CD4-positive, alpha-beta T cell treated with Interleukin-17A for 4 hours (primary cell): ENCODE measurements around the gene LTF.

Source experiments
- DNase-seq: peaks from one replicate; pipeline ENCODE4 v3.0.0-alpha.2; 2020; ENCODE audit warnings: mixed read lengths

LTF gene

GRCh38 chr3:46490338-46491084, 25.8 kb upstream of the LTF start:
- DNase-seq: no peak

GRCh38 chr3:46489875-46490274, 25.2 kb upstream of the LTF start:
- DNase-seq: peak; percentile 34

DNA sequence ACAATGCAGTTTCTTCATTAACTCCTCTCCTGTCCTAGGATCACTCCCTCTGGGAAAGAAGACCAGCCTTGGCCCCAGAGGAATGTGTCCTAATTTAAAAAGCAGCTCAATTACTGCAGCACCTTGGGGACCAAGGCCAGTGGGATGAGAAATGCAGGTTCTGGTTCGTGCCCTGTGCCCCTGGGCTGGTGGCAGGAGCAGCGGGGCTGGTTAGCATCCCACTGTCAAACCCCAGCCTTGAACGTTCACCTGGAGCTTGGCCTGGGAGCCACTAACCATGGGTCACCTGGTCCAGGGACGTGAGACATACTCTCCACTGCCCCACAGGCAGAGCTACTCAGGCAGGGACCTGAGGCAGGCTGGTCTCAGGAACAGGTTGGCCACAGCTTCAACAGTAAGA, 24.7 kb upstream of the LTF start:
- DNase-seq: no peak

DNA sequence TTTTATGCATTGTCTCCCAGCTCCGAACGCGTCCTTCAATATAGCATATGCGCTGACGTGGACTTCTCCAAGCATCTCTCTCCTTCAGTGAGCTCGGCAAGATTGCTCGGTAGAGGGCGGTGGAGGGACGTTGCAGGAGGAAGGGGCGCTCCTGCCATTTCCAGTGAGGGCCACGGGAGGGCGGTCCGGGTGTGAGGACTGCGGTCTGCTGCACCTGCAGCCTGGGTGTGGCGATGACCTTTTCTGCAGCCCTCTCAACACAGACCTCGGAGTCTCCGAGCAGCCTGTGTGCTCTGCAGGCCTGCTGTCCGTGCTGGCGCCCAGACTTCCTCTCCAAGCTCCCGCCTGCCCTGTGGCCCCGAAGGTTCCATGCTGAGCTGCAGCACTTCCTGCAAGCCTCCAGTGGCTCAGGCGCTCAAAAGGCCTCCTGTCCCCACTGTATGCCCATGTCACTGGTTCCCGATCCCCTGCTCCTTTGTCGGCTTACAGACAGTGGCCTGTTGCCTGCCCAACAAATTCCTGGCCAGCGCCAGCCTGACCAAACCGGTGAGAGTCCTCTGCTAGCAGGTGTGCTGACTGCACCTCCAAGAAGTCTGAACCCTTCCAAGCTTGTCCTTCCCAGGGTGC, 24.1 kb upstream of the LTF start:
- DNase-seq: peak; percentile 97

GRCh38 chr3:46485779-46486175, 21.1 kb upstream of the LTF start:
- DNase-seq: no peak

DNA sequence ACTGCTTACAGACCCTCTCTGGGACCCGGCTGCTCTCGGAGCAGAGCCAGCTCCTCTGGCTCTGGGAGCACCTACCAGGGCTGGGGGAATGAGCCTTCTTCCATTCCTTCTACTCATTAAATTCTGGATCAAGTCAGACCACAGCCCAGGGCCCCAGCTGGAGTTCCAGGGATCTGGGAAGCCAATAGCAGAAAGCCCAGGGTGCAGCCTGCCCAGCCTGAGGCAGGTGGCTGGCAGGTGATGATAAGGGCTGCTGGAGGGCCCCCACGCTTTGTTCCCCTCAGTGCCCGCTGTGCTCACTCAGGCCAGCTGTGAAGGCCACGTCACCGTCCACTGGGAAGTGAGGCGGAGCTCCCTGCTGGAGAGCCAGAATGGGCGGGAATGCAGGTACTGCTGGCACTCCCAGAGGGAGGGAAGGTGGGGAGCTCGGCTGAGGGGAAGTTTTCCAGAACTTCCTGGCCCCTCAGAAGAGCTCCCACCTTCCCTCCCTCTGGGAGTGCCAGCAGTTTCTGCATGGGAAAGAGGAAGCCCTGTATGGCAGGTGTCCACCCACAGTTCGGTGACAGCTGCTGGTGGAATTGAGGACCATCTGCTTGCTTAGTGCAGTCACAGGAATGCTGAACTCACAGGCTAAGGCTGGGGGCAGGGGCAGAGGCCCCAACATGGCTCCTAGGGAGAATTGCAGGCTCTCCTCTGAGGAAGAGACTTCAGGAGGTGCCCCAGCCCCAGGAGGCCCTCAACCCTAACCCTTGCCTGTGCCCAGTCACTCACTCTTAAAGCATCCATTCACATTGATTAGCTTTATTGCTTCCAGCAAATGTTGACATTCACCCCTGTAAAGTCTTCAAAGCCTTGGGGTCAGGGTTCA, 20.4 kb upstream of the LTF start:
- no peak for DNase-seq

DNA sequence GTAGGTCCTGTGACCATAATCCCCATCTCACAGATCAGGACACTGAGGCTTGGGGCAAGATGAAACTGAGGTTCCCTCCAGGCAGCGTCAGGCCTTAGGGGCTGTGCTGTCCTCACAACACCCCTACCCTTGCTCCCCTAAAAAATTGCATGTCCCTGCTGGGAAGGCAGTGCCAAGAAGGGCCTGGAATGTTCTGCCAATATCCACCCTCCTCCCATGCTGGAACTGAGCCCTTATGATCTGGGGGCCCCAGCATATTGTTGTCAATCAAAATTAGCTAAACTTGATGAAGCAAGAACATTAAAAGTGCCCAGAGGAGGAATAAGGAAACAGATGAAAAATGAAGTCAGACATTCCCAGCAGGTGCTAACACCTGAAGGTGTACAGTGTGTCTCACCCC, 19.7 kb upstream of the LTF start:
- DNase-seq: no peak

GRCh38 chr3:46483825-46484224, 19.1 kb upstream of the LTF start:
- no peak for DNase-seq

GRCh38 chr3:46482632-46483350, 18.1 kb upstream of the LTF start:
- DNase-seq: no peak

DNA sequence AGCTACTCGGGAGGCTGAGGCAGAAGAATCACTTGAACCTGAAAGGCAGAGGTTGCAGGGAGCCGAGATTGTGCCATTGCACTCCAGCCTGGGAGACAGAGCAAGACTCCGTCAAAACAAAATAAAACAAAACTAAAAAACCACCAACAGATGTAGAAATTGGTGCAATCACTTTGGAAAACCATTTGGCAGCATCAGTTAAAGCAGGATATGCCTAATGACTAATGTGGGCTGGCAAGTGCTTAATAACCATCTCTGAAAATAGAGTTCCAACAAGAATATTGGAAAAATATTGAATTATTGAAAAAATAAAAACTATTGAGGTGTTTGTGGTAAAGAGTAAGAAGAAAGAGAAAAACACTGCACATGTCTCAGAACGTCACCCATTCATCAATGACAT, 16.9 kb upstream of the LTF start:
- no peak for DNase-seq

DNA sequence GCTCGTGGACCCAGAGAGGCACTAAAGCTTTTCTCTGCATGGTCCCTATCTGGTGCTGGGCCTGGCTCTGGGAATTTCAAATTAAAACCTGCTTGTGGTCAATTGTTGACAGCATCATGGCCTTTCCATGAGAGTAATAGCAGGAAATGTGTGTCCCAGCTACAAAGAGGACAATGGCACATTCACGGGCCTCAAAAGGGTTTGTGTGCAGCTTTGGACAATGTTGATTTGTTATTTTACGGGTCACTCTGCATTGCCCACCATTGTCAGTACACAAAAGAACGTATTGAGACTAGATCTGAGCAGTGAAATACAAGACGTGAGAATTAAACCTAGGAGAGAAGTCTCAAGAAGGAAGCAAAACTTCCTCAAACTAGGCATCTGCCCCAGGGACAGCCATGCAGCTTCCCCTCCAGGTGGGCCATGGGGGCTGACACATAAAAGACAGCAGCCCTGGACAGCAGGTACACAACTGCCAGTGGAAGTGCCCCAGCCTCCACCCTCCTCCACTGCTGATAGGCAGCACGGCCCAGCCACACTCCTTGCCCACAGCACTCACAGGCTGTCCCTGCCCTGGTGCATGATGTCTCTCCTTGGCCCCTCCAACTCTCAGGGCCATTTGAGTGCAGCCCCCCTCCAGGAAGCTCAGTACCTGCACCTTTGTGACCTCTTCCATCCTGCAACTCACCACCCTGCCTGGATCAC, 15.9 kb upstream of the LTF start:
- no peak for DNase-seq

GRCh38 chr3:46479696-46480095, 15.0 kb upstream of the LTF start:
- no peak for DNase-seq

GRCh38 chr3:46479021-46479420, 14.3 kb upstream of the LTF start:
- no peak for DNase-seq

GRCh38 chr3:46478341-46478740, 13.6 kb upstream of the LTF start:
- no peak for DNase-seq

- no peak for DNase-seq
These were observed 13.1 kb upstream of the LTF start for GRCh38 chr3:46477756-46478155.

DNA sequence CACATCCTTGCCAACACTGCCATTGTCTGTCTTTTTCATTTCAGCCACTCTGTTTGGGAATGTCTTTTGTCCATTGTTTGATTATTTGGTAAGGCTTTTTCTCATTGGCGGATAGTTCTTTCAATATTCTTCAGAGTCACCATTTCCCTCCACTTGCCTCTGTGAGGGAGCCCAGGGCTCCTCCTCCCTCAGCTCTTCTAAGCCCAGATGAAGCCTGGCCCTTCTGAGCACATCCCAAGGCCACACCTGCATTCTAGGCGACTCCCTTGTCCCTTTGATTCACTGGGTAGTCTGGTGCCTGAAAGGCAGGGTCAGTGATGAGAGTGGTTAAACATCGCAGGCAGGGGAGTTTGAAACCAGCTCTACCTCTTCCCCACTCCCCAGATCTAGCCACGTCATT, 12.4 kb upstream of the LTF start:
- DNase-seq: no peak

DNA sequence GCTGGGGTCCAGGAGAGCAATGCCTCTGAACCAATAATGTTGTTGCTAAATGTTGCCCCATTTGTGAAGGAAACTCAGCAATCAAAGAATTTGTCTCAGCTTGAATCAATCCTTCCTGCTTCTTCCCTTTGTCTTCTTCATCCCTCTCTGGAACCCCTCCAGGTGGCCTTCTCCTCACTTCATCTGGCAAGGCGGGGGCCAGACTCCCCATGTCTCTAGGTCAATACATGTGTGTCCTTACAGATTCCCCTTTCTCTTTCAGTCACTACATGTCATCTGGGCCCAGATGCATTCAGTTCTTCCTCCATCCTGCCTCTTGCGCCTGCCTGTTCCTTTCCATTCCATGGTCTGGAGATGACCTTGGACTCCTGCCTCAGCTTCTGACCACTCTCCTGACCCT, 8.0 kb upstream of the LTF start:
- DNase-seq: no peak

DNA sequence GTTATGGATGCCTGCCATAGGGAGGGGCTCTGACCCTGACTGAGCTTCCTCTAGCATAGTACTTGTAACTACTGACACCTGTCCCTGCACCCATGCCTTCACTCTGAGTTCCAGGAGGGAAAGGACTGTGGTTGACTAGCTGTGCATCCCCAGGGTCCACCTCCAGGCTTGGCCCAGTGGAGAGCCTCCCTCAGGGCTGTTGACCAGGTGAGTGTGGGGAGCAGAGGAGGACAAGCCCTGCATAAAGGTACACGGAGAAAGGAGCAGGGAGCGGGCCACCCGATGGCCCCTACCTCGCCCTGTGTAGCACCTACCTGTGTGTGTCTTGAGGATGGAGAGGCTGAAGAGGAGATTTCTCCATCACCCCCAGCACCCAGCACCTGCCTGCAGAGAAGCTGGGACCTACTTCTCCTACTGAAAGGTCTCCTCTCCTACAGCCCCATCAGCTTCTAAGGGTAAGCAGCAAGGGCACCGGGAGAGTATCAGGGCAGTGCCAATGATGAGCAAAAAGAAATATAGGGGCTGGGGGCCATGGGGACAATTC, 6.7 kb upstream of the LTF start:
- no peak for DNase-seq

- DNase-seq: no peak
These were observed 6.1 kb upstream of the LTF start for GRCh38 chr3:46470831-46471230.

DNA sequence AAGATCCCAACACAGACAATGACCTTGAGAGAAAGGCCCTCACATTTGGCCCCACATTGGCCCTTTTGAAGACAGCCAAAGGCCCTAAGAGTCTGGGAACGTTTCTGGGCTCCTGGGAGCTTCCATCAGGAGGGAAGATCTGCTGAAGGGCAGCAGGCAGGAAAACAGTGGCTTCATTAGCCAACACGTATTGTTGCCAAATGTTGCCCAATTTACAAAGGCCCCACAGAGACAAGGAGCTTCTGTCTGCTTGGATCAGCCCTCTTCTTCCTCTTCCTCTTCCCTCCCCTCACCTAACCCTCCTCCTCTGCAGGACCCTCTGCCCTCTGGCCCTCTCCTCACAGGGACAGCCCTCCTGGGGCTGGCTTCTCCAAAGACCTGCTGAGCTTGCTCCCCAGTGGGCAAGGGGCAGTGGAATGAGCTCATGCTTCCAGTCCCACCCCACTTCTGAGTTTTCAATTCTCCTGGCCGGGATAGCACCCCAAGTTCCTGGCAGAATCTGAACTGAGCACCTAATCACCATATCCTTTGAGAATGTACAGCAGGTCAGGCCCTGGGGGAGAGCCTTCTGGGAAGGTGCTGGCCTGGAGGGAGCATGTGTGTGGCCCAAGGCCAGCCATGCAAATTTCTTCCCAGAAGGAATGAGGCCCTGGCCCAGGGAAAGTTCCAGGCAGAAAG, 5.1 kb upstream of the LTF start:
- DNase-seq: no peak

DNA sequence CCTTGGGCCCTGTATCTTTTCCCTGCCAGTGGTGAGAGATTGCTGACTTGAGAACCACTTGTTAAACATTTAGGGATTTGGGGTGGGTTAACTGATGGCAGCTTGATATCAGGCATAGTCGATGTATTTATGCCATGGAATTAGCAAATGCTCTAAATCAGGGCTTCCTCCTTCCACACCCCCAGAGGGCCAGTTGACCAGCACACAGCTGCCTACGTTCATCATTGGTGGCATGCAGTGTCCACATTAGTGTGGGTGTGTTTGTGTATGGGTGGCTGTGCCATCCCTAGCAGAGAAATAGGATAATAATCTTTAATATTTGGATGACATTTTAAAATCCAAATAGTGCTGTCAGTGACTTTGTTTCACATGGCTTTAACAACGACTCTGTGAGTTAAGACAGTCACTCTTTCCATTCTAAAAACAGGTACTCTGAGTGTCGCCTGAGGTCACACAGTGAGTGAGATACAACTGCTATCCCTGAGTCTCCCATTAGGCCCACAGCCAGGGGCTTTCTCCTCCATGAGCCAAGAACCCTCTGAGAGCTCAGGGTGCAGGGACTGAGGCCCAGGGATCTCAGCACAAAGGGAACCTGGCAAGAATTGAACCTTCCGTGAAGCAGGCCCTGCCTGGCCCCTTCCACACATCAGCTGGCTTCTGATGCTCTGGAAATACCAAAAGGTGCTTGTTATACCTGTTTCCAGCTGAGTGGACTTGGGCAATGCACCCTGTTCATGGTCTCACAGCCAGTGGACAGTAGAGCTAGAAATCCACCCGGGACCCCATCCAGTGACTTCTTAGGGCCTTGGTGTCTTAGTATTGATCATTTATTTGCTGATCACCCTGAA, 4.3 kb upstream of the LTF start:
- DNase-seq: no peak
